C4-2B (cell line): ENCODE results near the gene ESRRG.
"Not testable (repeated sequence)": the region's sequence is repeated elsewhere in the genome, so short reads cannot be mapped to it uniquely, and the experiment has no call there.

Experiments used
- H3K27ac ChIP-seq: fragments of 450-650 bp; 2 replicates; pipeline ENCODE4 v1.5.1; 2017
- CTCF ChIP-seq: fragments of 450-650 bp; conservative IDR thresholded peaks from 2 replicates; pipeline ENCODE4 v1.5.1; 2017; ENCODE audit warnings: mild to moderate bottlenecking
- ZFX ChIP-seq: fragments of 450-650 bp; IDR thresholded peaks from 2 replicates; pipeline ENCODE4 v1.6.1; 2017

ESRRG gene

GRCh38 chr1:216705676-216706075, 17.6 kb downstream of the ESRRG start:
- TF ChIP-seq ZFX (no peak), CTCF (no peak)

GRCh38 chr1:216704065-216704464, 19.2 kb downstream of the ESRRG start:
- H3K27ac ChIP-seq = not testable (repeated sequence)

More at GRCh38 chr1:216705676-216706075, 17.6 kb downstream of the ESRRG start:
- H3K27ac ChIP-seq = no peak overlapping the region

DNA sequence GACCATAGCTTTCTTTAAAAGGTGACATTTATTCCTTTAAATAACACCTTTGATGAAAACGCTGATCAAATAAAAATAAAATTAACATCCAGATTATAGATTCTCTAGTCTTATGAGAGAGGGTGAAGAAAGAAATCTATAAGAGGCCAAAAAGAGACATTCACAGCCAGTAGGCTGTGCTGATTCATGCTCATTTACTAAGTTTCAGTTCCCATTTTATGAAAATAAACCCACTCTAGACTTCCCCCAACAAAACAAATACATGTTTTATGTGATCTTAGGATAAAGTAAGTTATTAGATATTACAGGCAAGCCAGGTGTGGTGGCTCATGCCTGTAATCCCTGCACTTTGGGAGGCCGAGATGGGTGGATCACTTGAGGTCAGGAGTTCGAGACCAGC, 21.1 kb downstream of the ESRRG start:
- H3K27ac ChIP-seq = no peak overlapping the region
- TF ChIP-seq CTCF = no peak
- no peak for TF ChIP-seq ZFX

GRCh38 chr1:216700779-216701178, 22.4 kb downstream of the ESRRG start:
- H3K27ac ChIP-seq = no peak overlapping the region

DNA sequence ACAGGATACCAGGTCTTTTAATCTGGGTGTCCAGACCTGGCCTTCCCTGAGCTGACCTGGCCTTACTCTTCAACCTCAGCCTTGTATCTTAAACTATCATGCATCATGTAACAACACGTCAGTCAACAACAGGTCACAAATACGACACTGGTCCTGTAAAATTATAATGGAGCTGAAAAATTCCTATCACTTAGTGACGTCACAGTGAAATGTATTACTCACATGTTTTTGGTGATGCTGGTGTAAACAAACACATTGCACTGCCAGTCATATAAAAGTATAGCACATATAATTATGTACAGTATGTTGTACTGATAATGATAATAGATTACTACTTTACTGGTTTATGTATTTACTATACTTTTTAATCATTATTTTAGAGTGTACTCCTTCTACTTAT, 31.5 kb downstream of the ESRRG start:
- no peak for TF ChIP-seq CTCF
- TF ChIP-seq ZFX = no peak

More at GRCh38 chr1:216700779-216701178, 22.4 kb downstream of the ESRRG start:
- no peak for TF ChIP-seq ZFX
- TF ChIP-seq CTCF = no peak

DNA sequence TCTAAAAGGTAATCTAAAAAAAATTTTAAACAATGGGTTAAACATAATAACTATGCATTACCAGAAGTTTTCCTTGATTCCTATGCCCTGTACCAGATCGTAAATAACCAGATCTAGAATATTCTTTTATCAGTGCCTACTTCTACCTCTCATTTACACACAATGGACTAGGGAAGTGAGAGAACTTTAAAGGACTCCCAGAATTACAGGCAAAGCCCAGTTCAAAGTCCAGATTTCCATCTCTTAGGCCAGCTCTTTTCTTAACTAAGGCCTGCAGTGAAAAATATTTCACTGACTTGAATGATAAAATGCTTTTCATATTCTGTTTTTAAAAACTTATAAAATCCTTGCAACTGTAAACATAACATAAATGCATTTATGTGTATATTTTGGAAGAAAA, 32.6 kb downstream of the ESRRG start:
- TF ChIP-seq CTCF (no peak), ZFX (no peak)
- H3K27ac ChIP-seq = no peak overlapping the region

More for the DNA sequence above, 31.5 kb downstream of the ESRRG start:
- no peak overlapping the region for H3K27ac ChIP-seq

DNA sequence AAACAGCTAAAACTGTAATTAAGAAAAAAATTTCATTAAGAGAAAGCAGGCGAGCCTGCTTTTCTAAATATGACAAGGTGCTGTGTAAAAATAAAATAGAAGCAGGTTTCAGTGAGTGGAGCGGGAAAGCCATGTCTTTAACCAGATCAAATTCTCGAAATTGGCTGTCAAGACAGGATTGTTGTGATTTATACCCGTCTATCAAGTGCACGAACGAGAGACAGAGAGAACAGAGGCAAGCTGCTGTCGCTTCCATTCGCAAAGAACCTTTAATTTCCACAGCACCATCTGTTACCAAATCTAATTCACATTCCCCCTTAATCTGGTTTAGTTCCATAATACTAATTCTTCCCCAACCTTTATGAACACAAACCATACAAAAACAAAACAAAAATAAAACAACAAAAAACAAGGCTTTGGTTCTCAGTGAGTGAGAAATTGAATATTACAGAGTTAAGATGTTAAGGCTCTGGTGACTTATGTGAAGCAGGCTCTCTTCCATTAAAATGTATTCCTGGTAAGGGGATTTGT, 35.0 kb downstream of the ESRRG start:
- H3K27ac ChIP-seq = no peak overlapping the region
- no peak for TF ChIP-seq CTCF
- no peak for TF ChIP-seq ZFX
